HG03045 (cell line): Measurements from ENCODE around the gene EPB41L4B.

ENCODE experiments used
- ATAC-seq: cut with Tn5 transposase; IDR thresholded peaks from one replicate; pipeline ENCODE4 v1.9.1; 2021; ENCODE audit warnings: mild to moderate bottlenecking, moderate library complexity; ENCODE audit not compliant: unreplicated experiment

Gene EPB41L4B

GRCh38 chr9:109270971-109271925 lies 49.6 kb downstream of the EPB41L4B start:
- no peak for ATAC-seq

GRCh38 chr9:109270441-109270840 lies 50.4 kb downstream of the EPB41L4B start:
- no peak for ATAC-seq

GRCh38 chr9:109269839-109270238 lies 51.0 kb downstream of the EPB41L4B start:
- ATAC-seq, result no peak

GRCh38 chr9:109269081-109269480 lies 51.8 kb downstream of the EPB41L4B start:
- ATAC-seq, result no peak

GRCh38 chr9:109267555-109267954 lies 53.3 kb downstream of the EPB41L4B start:
- ATAC-seq, result no peak

- ATAC-seq, result no peak
Measured at GRCh38 chr9:109264877-109265587, 55.8 kb downstream of the EPB41L4B start.

- no peak for ATAC-seq
Measured at GRCh38 chr9:109263358-109263757, 57.5 kb downstream of the EPB41L4B start.

GRCh38 chr9:109258481-109259302 lies 62.2 kb downstream of the EPB41L4B start:
- no peak for ATAC-seq

- ATAC-seq, result no peak
Measured at GRCh38 chr9:109256336-109256735, 64.5 kb downstream of the EPB41L4B start.

- no peak for ATAC-seq
Measured at GRCh38 chr9:109255394-109255793, 65.5 kb downstream of the EPB41L4B start.

- ATAC-seq, result no peak
Measured at GRCh38 chr9:109254317-109254716, 66.5 kb downstream of the EPB41L4B start.

GRCh38 chr9:109253637-109254284 lies 67.1 kb downstream of the EPB41L4B start:
- ATAC-seq, result no peak

GRCh38 chr9:109253241-109253636 lies 67.6 kb downstream of the EPB41L4B start:
- ATAC-seq, result no peak

GRCh38 chr9:109252291-109252690 lies 68.6 kb downstream of the EPB41L4B start:
- ATAC-seq, result no peak

GRCh38 chr9:109251776-109252106 lies 69.1 kb downstream of the EPB41L4B start:
- ATAC-seq, result no peak

GRCh38 chr9:109251080-109251775 lies 69.6 kb downstream of the EPB41L4B start:
- no peak for ATAC-seq

- ATAC-seq, result no peak
Measured at GRCh38 chr9:109250771-109251079, 70.1 kb downstream of the EPB41L4B start.

- no peak for ATAC-seq
Measured at GRCh38 chr9:109250311-109250741, 70.5 kb downstream of the EPB41L4B start.

- no peak for ATAC-seq
Measured at GRCh38 chr9:109249615-109250014, 71.2 kb downstream of the EPB41L4B start.

GRCh38 chr9:109248133-109248581 lies 72.7 kb downstream of the EPB41L4B start:
- no peak for ATAC-seq
